Measurements from ENCODE around the gene CFAP58. TPM values are rescaled to one million over a fixed set of nuclear protein-coding genes. Genes with fewer than 3 reads are reported as not detected.
A peak's percentile ranks its signal among the peaks of the same experiment; 100 is the strongest.

CFAP58 gene
- total RNA-seq, 1 experiment from 2014 or later, result 0.63 TPM

- Histone ChIP-seq H3K4ac (ENCODE audit: low read depth, low read length) (no peak overlapping the region), H2BK5ac (ENCODE audit: insufficient read length, low read length) (no peak overlapping the region), H3K56ac (ENCODE audit: insufficient read length, low read depth, low read length) (no peak overlapping the region), H3K14ac (ENCODE audit: insufficient read depth, low read length) (no peak overlapping the region), H2AFZ (ENCODE audit: low read length) (no peak overlapping the region), H3K18ac (ENCODE audit: insufficient read length, low read depth, low read length) (no peak overlapping the region), H2BK12ac (ENCODE audit: insufficient read length, low read depth, low read length) (no peak overlapping the region), H3K27ac (ENCODE audit: insufficient read length, low read depth, low read length) (no peak overlapping the region), H2BK20ac (ENCODE audit: low read depth, low read length, poor library complexity, severe bottlenecking) (no peak overlapping the region), H3K27me3 (ENCODE audit: insufficient read depth, low read length) (no peaks in the 10 kb centered on the region), H3T11ph (ENCODE audit: low read length) (no peak overlapping the region), H3K23ac (ENCODE audit: insufficient read length, low read depth, low read length) (no peak overlapping the region), H2BK120ac (ENCODE audit: low read depth, low read length, poor library complexity, severe bottlenecking) (no peak overlapping the region), H3K4me1 (ENCODE audit: insufficient read depth, low read length) (0 out of 2 replicates have a peak, but pooled peaks cover 3% of the 10 kb centered on the region), H3K9me3 (ENCODE audit: control insufficient read depth, low read depth, low read length) (no peaks in the 10 kb centered on the region), H3K4me2 (ENCODE audit: insufficient read depth, insufficient read length, low read length) (no peak overlapping the region), H4K91ac (ENCODE audit: insufficient read length, low read depth, low read length) (no peak overlapping the region), H4K5ac (ENCODE audit: insufficient read length, low read depth, low read length) (no peak overlapping the region), H3K9ac (ENCODE audit: extremely low read depth, insufficient read length, low read length) (no peak overlapping the region), H3K79me2 (ENCODE audit: insufficient read depth, low read length) (no peaks in the 10 kb centered on the region), H4K20me1 (ENCODE audit: control insufficient read depth, insufficient read depth, insufficient read length) (no peaks in the 10 kb centered on the region), H2AK5ac (ENCODE audit: insufficient read length, low read length) (no peak overlapping the region), H3K23me2 (ENCODE audit: insufficient read length, low read depth, low read length, poor library complexity, severe bottlenecking) (no peaks in the 10 kb centered on the region), H2BK15ac (ENCODE audit: low read depth, low read length) (no peak overlapping the region), H4K8ac (replicated peaks; ENCODE audit: insufficient read length, low read depth, low read length) (no peak overlapping the region), H3K79me1 (ENCODE audit: insufficient read depth, low read depth, low read length, poor library complexity, severe bottlenecking) (no peaks in the 10 kb centered on the region)
- H3K4me3 Mint-ChIP-seq, result no peak overlapping the region; a peak in 1 of 5 replicates
- no peak for DNase-seq
- H3K36me3 Mint-ChIP-seq (ENCODE audit: insufficient read depth in 1 of 3, low read depth in 3 of 3), result peaks cover 3 to 19% (median 11%) of the 10 kb centered on the region in 3 experiments; a peak in 6 of 7 replicates
- H3K4me1 Mint-ChIP-seq, result peaks cover 12 to 14% of the 10 kb centered on the region in 2 experiments
- peak overlapping the region in 1 of 3 experiments; percentile 48; a peak in 1 of 7 replicates for H3K27ac Mint-ChIP-seq
- no peaks in the 10 kb centered on the region; the same call in none of the 2 replicates for H3K27me3 Mint-ChIP-seq (ENCODE audit: low read depth)
- peaks cover 14% of the 10 kb centered on the region in 2 experiments for H3K9me3 Mint-ChIP-seq
- TF ChIP-seq CTCF (conservative IDR thresholded peaks at IDR 0.05), result no peak
- no CpG with 5 or more reads among the region's 8 CpGs for WGBS (ENCODE audit: extremely low coverage, insufficient read length, low lambda C conversion rate)
Observed at GRCh38 chr10:104367904-104368303, 14.3 kb downstream of the CFAP58 start.
